DMS 273 treated with DMSO at 0.1 percent for 48 hours (cell line): Measurements from ENCODE around the gene POU6F2.
"Not testable (repeated sequence)": the region's sequence is repeated elsewhere in the genome, so short reads cannot be mapped to it uniquely, and the experiment has no call there.

Experiments
- DNase-seq: peaks from one replicate; lab custom pipeline; 2025; lab: John Stamatoyannopoulos, UW

POU6F2 gene

DNA sequence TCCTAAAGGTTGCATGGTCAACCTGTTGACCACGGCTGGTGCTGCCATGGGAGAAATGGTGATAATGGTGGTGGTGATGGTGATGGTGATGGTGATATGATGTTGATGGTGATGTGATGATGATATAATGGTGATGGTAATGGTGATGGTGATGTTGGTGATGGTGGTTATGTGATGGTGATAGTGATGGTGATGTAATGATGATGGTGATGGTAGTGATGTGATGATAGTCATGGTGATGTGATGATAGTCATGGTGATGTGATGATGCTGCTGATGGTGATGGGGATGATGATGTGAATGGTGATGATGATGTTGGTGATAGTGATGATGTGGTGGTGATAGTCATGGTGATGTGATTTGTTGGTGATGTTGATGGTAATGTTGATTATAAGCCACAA, 23.9 kb downstream of the POU6F2 start:
- no peak for DNase-seq

- DNase-seq = no peak
Measured at GRCh38 chr7:39002755-39003154, 25.0 kb downstream of the POU6F2 start.

DNA sequence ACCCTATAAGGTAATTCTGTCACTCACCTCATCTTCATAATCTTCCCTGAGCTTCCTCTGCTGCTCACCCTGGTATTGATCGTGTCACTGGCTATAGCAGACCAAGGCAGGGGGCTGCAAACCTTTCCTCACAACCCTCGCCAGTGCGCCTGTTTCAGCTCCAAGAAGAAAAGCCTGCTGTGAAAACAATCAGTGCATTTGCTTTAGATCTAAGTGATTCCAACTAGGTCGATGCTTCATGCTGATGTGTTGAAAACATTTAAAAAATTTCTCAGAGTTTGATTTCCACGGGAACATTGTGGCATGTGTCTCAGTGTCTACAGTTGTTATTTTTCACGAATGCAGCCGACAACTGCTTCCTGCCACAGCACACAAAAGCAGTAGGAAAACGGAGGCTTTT, 27.3 kb downstream of the POU6F2 start:
- no peak for DNase-seq

- DNase-seq = no peak
Measured at GRCh38 chr7:39005461-39005860, 27.8 kb downstream of the POU6F2 start.

GRCh38 chr7:39013049-39013939, 35.6 kb downstream of the POU6F2 start:
- DNase-seq = not testable (repeated sequence)

- DNase-seq = no peak
Measured at GRCh38 chr7:39016609-39017008, 38.9 kb downstream of the POU6F2 start.

- no peak for DNase-seq
Measured at GRCh38 chr7:39017369-39017915, 39.7 kb downstream of the POU6F2 start.

- no peak for DNase-seq
Measured at GRCh38 chr7:39022796-39023195, 45.1 kb downstream of the POU6F2 start.

- no peak for DNase-seq
Measured at GRCh38 chr7:39027491-39027890, 49.8 kb downstream of the POU6F2 start.

DNA sequence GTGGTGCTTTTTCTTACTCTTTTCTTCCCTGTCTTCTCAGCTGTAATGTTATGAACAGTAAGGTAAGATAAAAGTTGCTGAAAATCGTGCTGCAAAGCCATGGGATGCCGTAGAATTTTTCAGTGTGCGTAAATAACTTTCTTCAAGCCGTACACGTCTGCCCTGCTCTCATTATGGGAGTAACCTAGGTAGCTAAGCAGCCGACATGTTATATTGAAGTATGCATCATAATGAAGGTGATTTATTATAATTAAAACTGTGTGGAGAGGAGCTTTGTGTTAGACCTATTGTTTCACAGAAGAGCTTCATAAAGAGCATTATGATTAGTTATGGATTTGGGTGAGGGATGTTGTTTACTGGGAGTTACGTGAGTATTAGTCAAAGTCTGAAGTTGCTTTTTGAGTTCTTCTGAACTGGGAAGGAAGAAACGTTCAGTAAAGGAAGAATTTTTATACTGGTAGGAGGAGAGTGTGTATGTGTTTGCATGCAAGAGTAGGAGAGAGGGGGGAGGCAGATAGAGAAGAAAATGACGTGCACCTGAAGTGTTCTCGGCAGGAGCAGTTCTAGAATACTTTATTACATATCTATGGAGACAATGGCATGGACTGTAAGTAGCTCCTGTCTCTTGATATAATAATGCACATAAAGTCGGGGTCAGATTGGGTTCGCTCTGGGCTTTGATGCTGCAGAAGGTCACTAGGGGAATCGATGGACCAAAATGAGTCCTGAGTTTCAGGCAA, 56.3 kb downstream of the POU6F2 start:
- no peak for DNase-seq

GRCh38 chr7:39035156-39035555, 57.4 kb downstream of the POU6F2 start:
- no peak for DNase-seq

GRCh38 chr7:39035903-39036302, 58.2 kb downstream of the POU6F2 start:
- no peak for DNase-seq

GRCh38 chr7:39042670-39043069, 65.0 kb downstream of the POU6F2 start:
- DNase-seq = no peak

DNA sequence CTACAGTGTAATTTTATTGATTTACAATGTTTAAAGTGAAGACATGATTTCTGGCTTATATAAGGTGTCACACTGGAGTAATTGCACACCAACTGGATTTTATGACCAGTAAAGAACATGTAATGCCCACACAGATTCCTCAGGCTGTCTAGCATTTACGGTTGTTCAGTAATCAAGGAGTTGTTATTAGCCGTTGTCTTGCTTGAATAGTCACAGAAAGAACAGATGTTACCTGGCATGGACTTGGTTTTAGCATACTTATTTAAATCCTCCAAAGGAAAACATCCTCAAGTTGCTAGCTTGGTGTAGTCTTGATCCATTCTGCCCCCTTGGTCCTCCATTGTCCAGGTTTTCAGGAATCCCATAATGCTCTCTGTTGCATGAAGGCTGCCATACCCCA, 65.8 kb downstream of the POU6F2 start:
- peak; percentile 41 for DNase-seq

GRCh38 chr7:39044489-39044888, 66.8 kb downstream of the POU6F2 start:
- no peak for DNase-seq

GRCh38 chr7:39045231-39045630, 67.5 kb downstream of the POU6F2 start:
- no peak for DNase-seq

DNA sequence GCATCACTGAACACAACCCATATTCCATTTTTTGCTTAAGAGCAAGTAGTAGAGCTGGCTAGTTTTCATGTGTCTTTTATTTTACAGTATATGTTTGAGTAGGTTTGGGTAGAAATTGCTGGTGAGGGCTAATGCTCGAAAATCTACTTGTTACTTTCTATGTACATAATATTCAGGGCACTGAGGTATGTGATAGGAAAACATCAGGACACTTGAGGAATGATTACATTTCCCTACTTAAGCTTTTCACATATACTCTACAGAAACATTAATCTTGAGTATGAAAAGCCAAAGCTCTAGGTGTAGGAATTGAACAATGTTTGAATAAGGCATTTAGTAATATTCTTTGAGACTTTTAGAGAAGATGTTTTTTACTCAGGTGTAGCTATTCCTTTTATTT, 73.6 kb downstream of the POU6F2 start:
- no peak for DNase-seq

GRCh38 chr7:39051707-39052106, 74.0 kb downstream of the POU6F2 start:
- no peak for DNase-seq

DNA sequence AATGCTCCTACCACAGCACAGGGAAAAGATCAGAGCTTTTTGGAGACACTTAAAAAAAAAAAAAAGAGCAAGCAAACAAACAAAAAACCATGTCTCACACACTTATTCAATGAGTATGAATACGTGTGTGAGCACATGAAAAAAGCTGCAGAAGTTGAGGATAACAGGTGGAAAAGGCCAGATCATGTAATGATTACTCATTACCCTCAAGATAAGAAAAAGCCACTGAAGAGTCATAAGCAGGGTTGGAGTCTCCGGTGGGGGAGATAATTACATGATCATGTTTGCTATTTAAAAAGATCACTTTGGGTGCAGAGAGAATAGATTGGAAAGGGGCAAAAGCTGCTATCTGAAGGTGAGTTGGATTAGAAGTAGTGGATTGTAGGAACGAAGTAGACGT, 77.0 kb downstream of the POU6F2 start:
- DNase-seq = no peak

DNA sequence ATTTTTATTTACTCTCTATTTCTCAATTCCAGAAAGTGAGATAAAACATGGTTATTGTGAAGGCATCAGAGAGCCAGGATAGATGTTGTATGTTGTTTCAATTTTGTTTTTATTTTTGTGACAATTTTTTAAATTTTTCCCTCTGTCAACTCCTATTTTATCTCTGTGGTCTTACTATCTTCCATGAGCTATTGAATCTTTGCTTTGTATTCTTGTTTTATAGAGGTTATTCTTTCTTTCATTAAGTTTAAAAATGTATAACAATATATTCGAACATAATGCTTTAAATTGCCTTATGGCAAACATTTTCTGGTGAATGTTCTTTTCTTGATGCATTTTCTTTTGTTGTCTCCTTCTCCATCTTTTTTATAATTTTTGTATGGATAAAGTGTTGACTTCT, 78.4 kb downstream of the POU6F2 start:
- no peak for DNase-seq

DNA sequence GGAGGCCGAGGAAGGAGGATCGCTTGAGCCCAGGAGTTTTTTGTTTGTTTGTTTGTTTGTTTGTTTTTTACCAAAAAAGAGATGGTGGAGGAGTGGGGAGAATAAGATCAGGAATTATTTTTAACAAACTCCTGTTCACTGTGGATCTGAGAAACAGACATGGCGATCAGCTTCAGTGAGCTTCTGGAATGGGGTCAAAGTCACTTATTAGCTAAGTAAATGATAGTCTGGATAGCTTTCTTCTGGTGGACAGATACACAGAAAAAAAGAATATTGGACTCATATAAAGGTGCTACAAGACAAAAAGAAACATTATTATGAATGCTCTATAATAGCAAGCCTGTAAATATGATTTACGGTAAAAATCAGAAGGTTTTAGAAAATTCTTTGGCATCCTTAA, 85.1 kb downstream of the POU6F2 start:
- DNase-seq = no peak

GRCh38 chr7:39069031-39069430, 91.3 kb downstream of the POU6F2 start:
- no peak for DNase-seq
